Naive thymus-derived CD8-positive, alpha-beta T cell (primary cell): ENCODE data around the gene MT1H. TPM values are rescaled to one million over a fixed set of nuclear protein-coding genes. Genes with fewer than 3 reads are reported as not detected.

Experiments
- ATAC-seq, 2 donors: fragments of 150-1000 bp; cut with Tn5 transposase in 1 of 2; sonication (Bioruptor Pico), chemical (Tn5 transposase) in 1 of 2; 1 replicate in 1 of 2; 2 replicates in 1 of 2; pipeline ENCODE4 v1.10.0; 2021; ENCODE audit warnings: mild to moderate bottlenecking in 2 of 2, moderate library complexity in 2 of 2
- POLR2A ChIA-PET: fragments of 350-600 bp; sonication (Branson Sonifier 250); formaldehyde crosslinking; loops from one replicate; lab custom pipeline; 2021; ENCODE audit warnings: antibody characterized with exemption; lab: Charles Lee
- DNase-seq, 10 donors: peaks; one replicate each; pipeline versions ENCODE4 v3.0.0 to v3.0.0-alpha.2; 2020 to 2022
- H3K27ac Mint-ChIP-seq, 10 donors: one replicate each; pipeline ENCODE4 v1.8.0; 2020 to 2022; ENCODE audit warnings: mild to moderate bottlenecking in 10 of 10, mixed read lengths in 10 of 10, moderate library complexity in 4 of 10, inconsistent platforms in 1 of 10
- H3K27me3 Mint-ChIP-seq, 5 donors: one replicate each; pipeline ENCODE4 v1.8.0; 2021 to 2022; ENCODE audit warnings: mixed read lengths in 5 of 5
- H3K36me3 Mint-ChIP-seq, 3 donors: one replicate each; pipeline ENCODE4 v1.8.0; 2020 to 2022; ENCODE audit warnings: mixed read lengths in 3 of 3, mild to moderate bottlenecking in 2 of 3, inconsistent platforms in 1 of 3
- H3K4me1 Mint-ChIP-seq, 4 donors: one replicate each; pipeline ENCODE4 v1.8.0; 2021 to 2022; ENCODE audit warnings: mixed read lengths in 4 of 4
- H3K4me3 Mint-ChIP-seq, 10 donors: one replicate each; pipeline ENCODE4 v1.8.0; 2020 to 2022; ENCODE audit warnings: mild to moderate bottlenecking in 10 of 10, mixed read lengths in 10 of 10, moderate library complexity in 6 of 10, inconsistent platforms in 1 of 10
- H3K9me3 Mint-ChIP-seq, 9 donors: one replicate each; pipeline ENCODE4 v1.8.0; 2020 to 2022; ENCODE audit warnings: mixed read lengths in 9 of 9, mild to moderate bottlenecking in 3 of 9, inconsistent platforms in 1 of 9, moderate library complexity in 1 of 9
- polyA plus RNA-seq, 3 donors: library from polyadenylated mRNA; unstranded; fragments of 300-500 nt; fragmentation: Illumina TruSeq; gene quantifications; one replicate each; pipeline ENCODE4 v1.2.3, GENCODE V29; 2021
- total RNA-seq, 8 experiments: library from RNA in 2 of 8; stranded (reverse) in 2 of 8; gene quantifications; one replicate each; pipeline ENCODE4 v1.2.3 and lab custom pipeline; 2021 to 2026

Gene MT1H
- total and polyA plus RNA-seq, 5 experiments from 2014 or later = not detected

DNA sequence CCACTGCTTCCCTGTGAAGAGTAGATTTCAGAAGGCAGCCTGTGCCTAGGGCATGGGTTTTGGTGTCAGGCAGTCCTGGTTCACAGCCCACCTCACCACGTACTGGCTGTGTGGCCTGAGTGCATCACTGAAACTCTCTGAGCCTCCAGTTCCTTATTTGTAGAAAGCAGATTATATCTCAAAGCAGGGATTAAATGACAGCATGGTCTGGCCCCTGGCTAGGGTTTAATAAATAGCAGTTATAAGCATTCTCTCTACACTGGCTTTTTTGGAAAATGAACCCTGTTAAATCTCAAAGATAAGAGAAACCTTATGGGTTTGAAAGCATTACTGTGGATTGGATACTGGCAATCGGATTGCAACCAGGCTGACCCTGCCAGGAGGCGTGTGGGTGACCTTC lies 40.1 kb upstream of the MT1H start:
- H3K36me3 Mint-ChIP-seq = peaks cover 0 to 2% (median 2%) of the 10 kb centered on the region in 3 donors
- no peaks in the 10 kb centered on the region for H3K9me3 Mint-ChIP-seq
- H3K27me3 Mint-ChIP-seq = peaks cover 21 to 56% (median 40%) of the 10 kb centered on the region in 5 donors
- ATAC-seq (no peak), DNase-seq (no peak)
- POLR2A ChIA-PET = no interaction called here
- no peak overlapping the region for H3K27ac Mint-ChIP-seq
- H3K4me3 Mint-ChIP-seq = no peak overlapping the region
- H3K4me1 Mint-ChIP-seq = peaks cover 15 to 39% (median 29%) of the 10 kb centered on the region in 4 donors

- DNase-seq = no peak
- Mint-ChIP-seq H3K4me1 (peaks cover 18 to 42% (median 30%) of the 10 kb centered on the region in 4 donors), H3K27ac (no peak overlapping the region), H3K36me3 (peaks cover 0 to 2% (median 2%) of the 10 kb centered on the region in 3 donors), H3K9me3 (no peaks in the 10 kb centered on the region), H3K27me3 (peaks cover 27 to 62% (median 41%) of the 10 kb centered on the region in 5 donors), H3K4me3 (no peak overlapping the region)
- POLR2A ChIA-PET = interaction anchor here (0.7 to 1.1 kb wide), 2 partner anchors 24 to 61 kb away, joined by 3 read pairs; no protein-coding TSS in a partner anchor
- ATAC-seq = no peak
Observed at GRCh38 chr16:56630134-56630533, 39.5 kb upstream of the MT1H start.

DNA sequence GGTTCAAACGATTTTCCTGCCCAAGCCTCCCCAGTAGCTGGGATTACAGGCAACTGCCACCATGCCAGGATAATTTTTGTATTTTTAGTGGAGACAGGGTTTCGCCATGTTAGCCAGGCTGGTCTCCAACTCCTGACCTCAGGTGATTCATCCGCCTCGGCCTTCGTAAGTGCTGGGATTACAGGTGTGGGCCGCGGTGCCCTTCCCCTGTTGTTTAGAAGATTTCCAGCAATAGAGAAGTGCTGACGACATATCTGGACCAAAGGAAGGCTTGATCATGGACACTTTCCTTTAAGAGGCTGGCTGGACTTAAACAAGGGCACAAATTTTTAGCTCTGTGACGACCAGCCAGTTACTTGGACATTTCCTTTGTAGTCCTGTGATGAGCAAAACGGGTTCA lies 38.4 kb upstream of the MT1H start:
- H3K4me1 Mint-ChIP-seq = peaks cover 17 to 40% (median 30%) of the 10 kb centered on the region in 4 donors
- ATAC-seq = no peak
- H3K27me3 Mint-ChIP-seq = peaks cover 31 to 73% (median 43%) of the 10 kb centered on the region in 5 donors
- peaks cover 0 to 2% (median 2%) of the 10 kb centered on the region in 3 donors for H3K36me3 Mint-ChIP-seq
- no peak overlapping the region for H3K27ac Mint-ChIP-seq
- POLR2A ChIA-PET = interaction anchor here (0.6 to 1.5 kb wide), 2 partner anchors 14 to 449 kb away, joined by 3 to 4 read pairs; no protein-coding TSS in a partner anchor
- DNase-seq = no peak
- H3K9me3 Mint-ChIP-seq = no peaks in the 10 kb centered on the region
- peak overlapping the region in 7 of 10 donors; percentile 69 to 90 (median 82) for H3K4me3 Mint-ChIP-seq

DNA sequence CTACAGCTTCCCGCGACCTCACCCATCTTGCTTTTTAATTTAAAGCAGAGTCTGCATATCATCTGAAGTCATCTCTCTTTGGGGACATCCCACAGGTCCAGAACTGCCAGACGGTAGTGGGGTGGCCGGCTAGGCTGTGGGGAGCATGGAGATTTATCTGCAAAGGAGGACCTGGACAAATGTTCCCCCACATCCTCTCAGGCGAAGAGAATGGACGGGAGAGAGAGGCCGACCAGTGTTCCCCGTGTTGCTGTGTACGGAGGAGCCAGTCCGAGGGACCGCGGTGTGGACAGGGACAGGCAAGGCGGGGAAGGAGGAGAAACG lies 37.8 kb upstream of the MT1H start:
- H3K27ac Mint-ChIP-seq = no peak overlapping the region
- peaks cover 0 to 2% (median 2%) of the 10 kb centered on the region in 3 donors for H3K36me3 Mint-ChIP-seq
- POLR2A ChIA-PET = interaction anchor here (0.6 to 1.5 kb wide), 2 partner anchors 13 to 449 kb away, joined by 3 to 4 read pairs; no protein-coding TSS in a partner anchor
- peak overlapping the region; percentile 67 to 90 (median 81) for H3K4me3 Mint-ChIP-seq
- no peaks in the 10 kb centered on the region for H3K9me3 Mint-ChIP-seq
- DNase-seq = no peak
- no peak for ATAC-seq
- H3K4me1 Mint-ChIP-seq = peaks cover 18 to 40% (median 32%) of the 10 kb centered on the region in 4 donors
- H3K27me3 Mint-ChIP-seq = peaks cover 31 to 78% (median 49%) of the 10 kb centered on the region in 5 donors

- H3K27ac Mint-ChIP-seq = peak within 1 kb of the TSS in 1 of 10 donors; percentile 57
- H3K4me3 Mint-ChIP-seq = peak within 1 kb of the TSS; percentile 67 to 90 (median 81)
- ATAC-seq (peak; percentile 34 to 62), DNase-seq (no peak)
- peaks cover 18 to 43% (median 33%) of the 10 kb centered on the region in 4 donors for H3K4me1 Mint-ChIP-seq
- peaks cover 35 to 84% (median 53%) of the 10 kb centered on the region in 5 donors for H3K27me3 Mint-ChIP-seq
- H3K36me3 Mint-ChIP-seq = peaks cover 0 to 2% (median 0%) of the 10 kb centered on the region in 3 donors
- POLR2A ChIA-PET = interaction anchor here (1.4 to 1.5 kb wide), 2 partner anchors 13 to 24 kb away, joined by 3 to 4 read pairs; partner anchors contain the start of gene MT2A
- no peaks in the 10 kb centered on the region for H3K9me3 Mint-ChIP-seq
Observed at GRCh38 chr16:56632156-56632847, 37.3 kb upstream of the MT1H start, which contains the start of gene MT1M. Gene MT1M (plus strand): TSS chr16:56632659. CDS start chr16:56632732, 73 bp downstream.

- Mint-ChIP-seq H3K27me3 (peaks cover 40 to 90% (median 58%) of the 10 kb centered on the region in 5 donors), H3K4me1 (peaks cover 21 to 46% (median 37%) of the 10 kb centered on the region in 4 donors), H3K9me3 (no peaks in the 10 kb centered on the region), H3K27ac (peak overlapping the region in 1 of 10 donors; percentile 57), H3K36me3 (peaks cover 0 to 2% (median 0%) of the 10 kb centered on the region in 3 donors), H3K4me3 (peak overlapping the region in 9 of 10 donors; percentile 53 to 84 (median 63))
- ATAC-seq (no peak), DNase-seq (no peak)
- POLR2A ChIA-PET = interaction anchor here (1.4 kb wide), 1 partner anchor 25 kb away, joined by 3 read pairs; the partner anchor contains the start of gene MT2A
Observed at GRCh38 chr16:56632848-56633365, 36.7 kb upstream of the MT1H start.

DNA sequence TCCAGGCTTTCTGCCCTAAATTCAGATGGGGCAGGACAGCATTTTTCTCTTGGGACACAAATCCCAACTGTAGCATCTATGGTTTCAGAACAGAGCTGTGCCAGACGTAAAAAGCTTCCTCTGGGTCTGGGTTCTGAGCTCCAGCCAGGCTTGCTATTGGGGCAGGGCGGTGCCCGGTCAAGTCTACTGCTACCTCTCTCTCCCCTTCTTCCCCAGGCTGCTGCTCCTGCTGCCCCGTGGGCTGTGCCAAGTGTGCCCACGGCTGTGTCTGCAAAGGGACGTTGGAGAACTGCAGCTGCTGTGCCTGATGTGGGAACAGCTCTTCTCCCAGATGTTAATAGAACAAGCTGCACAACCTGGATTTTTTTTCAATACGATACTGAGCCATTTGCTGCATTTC lies 36.1 kb upstream of the MT1H start:
- peak overlapping the region in 3 of 10 donors; percentile 15 to 81 (median 34) for H3K4me3 Mint-ChIP-seq

DNA sequence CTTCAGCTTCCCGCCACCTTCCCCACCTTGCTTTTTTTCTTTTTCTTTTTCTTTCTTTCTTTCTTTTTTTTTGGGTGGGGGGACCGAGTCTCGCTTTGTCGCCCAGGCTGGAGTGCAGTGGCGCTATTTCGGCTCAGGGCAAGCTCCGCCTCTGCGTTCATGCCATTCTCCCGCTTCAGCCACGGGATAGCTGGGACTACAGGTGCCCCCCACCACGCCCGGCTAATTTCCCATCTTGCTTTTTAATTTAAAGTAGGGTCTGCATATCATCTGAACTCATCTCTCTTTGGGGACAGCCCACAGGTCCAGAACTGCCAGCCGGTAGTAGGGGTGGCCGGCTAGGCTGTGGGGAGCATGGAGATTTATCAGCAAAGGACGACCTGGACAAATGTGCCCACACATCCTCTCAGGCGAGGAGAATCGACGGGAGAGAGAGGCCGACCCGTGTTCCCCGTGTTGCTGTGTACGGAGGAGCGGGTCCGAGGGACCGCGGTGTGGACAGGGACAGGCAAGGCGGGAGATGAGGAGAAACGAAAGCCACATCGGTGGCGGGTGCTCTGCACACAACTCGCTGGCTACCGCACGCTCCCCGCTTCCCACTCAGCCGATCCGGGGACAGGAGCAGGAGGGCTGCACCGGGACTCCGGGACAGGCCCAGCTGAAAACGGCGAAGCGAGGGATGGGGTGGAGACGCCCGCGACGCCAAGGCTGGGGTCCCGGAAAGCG lies 34.7 kb upstream of the MT1H start:
- DNase-seq = no peak

More for the DNA sequence above, 36.1 kb upstream of the MT1H start:
- no peak for DNase-seq
- POLR2A ChIA-PET = interaction anchor here (1.4 kb wide), 2 partner anchors 16 to 25 kb away, joined by 3 to 4 read pairs; partner anchors contain the start of gene MT2A
- Mint-ChIP-seq H3K36me3 (peaks cover 0 to 2% (median 0%) of the 10 kb centered on the region in 3 donors), H3K4me1 (peaks cover 23 to 51% (median 41%) of the 10 kb centered on the region in 4 donors), H3K9me3 (no peaks in the 10 kb centered on the region), H3K27ac (no peak overlapping the region), H3K27me3 (peaks cover 41 to 93% (median 61%) of the 10 kb centered on the region in 5 donors)
- ATAC-seq = no peak

DNA sequence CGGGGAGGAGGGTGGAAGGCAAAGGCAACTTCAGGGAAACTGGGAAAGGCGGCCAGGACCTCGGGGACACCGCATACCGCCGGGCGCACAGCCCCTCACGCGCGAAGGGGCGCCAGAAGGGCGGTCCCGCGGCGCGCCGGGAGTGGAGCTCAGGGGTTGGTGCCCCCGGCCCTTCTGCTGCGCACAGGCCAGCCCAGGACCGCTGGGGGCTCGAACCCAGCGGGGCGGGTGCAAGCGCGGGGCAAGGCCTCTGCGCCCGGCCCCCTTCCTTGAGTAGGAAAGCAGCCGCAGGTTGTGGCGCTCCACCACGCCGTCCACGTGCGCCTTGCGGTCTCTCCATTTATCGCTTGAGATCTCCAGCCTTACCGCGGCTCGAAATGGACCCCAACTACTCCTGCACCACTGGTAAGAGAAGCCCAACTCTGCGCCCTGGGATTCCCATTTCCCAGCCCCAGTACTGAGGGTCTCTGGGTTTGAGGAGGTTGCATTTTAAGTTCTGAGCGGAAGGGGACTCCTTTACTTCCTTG lies 34.1 kb upstream of the MT1H start:
- ATAC-seq (peak; percentile 30 to 31), DNase-seq (no peak)
- H3K4me1 Mint-ChIP-seq = peaks cover 23 to 55% (median 36%) of the 10 kb centered on the region in 4 donors
- POLR2A ChIA-PET = interaction anchor here (0.6 to 2.2 kb wide), 2 partner anchors 12 to 48 kb away, joined by 3 to 6 read pairs; no protein-coding TSS in a partner anchor
- peaks cover 57 to 100% (median 72%) of the 10 kb centered on the region in 5 donors for H3K27me3 Mint-ChIP-seq
- peak overlapping the region in 1 of 10 donors; percentile 74 for H3K27ac Mint-ChIP-seq
- H3K9me3 Mint-ChIP-seq = no peaks in the 10 kb centered on the region
- peak overlapping the region; percentile 53 to 86 (median 66) for H3K4me3 Mint-ChIP-seq
- H3K36me3 Mint-ChIP-seq = peaks cover 0 to 2% (median 0%) of the 10 kb centered on the region in 3 donors

More for the DNA sequence above, 34.7 kb upstream of the MT1H start:
- ATAC-seq = no peak
- H3K27ac Mint-ChIP-seq = peak overlapping the region in 3 of 10 donors; percentile 28 to 79 (median 74)
- peak overlapping the region; percentile 30 to 86 (median 73) for H3K4me3 Mint-ChIP-seq
- POLR2A ChIA-PET = interaction anchor here (1.4 to 2.2 kb wide), 2 partner anchors 11 to 17 kb away, joined by 4 to 6 read pairs; no protein-coding TSS in a partner anchor
- peaks cover 0 to 2% (median 0%) of the 10 kb centered on the region in 3 donors for H3K36me3 Mint-ChIP-seq
- H3K4me1 Mint-ChIP-seq = peaks cover 23 to 55% (median 39%) of the 10 kb centered on the region in 4 donors
- H3K27me3 Mint-ChIP-seq = peaks cover 52 to 100% (median 71%) of the 10 kb centered on the region in 5 donors
- H3K9me3 Mint-ChIP-seq = no peaks in the 10 kb centered on the region

- no peaks in the 10 kb centered on the region for H3K9me3 Mint-ChIP-seq
- DNase-seq (no peak), ATAC-seq (no peak)
- POLR2A ChIA-PET = interaction anchor here (0.7 kb wide), 1 partner anchor 26 kb away, joined by 3 read pairs; no protein-coding TSS in a partner anchor
- no peak overlapping the region for H3K27ac Mint-ChIP-seq
- peaks cover 58 to 92% (median 71%) of the 10 kb centered on the region in 5 donors for H3K27me3 Mint-ChIP-seq
- H3K36me3 Mint-ChIP-seq = peaks cover 0 to 1% (median 0%) of the 10 kb centered on the region in 3 donors
- H3K4me3 Mint-ChIP-seq = peak overlapping the region in 5 of 10 donors; percentile 14 to 81 (median 57)
- peaks cover 21 to 50% (median 32%) of the 10 kb centered on the region in 4 donors for H3K4me1 Mint-ChIP-seq
Observed at GRCh38 chr16:56636616-56637413, 32.8 kb upstream of the MT1H start.
